T-cell (primary cell): Measurements from ENCODE around the gene DYNLT2. TPM values are rescaled to one million over a fixed set of nuclear protein-coding genes. Genes with fewer than 3 reads are reported as not detected.

Experiments used
- ATAC-seq, 4 experiments: fragments of 200-7000 bp in 3 of 4; fragments of 150-1000 bp in 1 of 4; cut with Tn5 transposase; replicated peaks in 1 of 4; 1 replicate in 3 of 4; 2 replicates in 1 of 4; pipeline ENCODE4 v1.10.0; 2021; ENCODE audit warnings: moderate library complexity in 3 of 4, mild to moderate bottlenecking in 2 of 4, moderate number of reproducible peaks in 1 of 4
- CTCF ChIA-PET, 2 donors: fragments of 300-600 bp; sonication (Branson Sonifier 250); formaldehyde crosslinking; loops; one replicate each; lab custom pipeline; 2022; ENCODE audit warnings: antibody characterized with exemption in 2 of 2; lab: Charles Lee
- POLR2A ChIA-PET, 2 donors: fragments of 300-600 bp; sonication (Branson Sonifier 250); formaldehyde crosslinking; loops; one replicate each; lab custom pipeline; 2022; ENCODE audit warnings: antibody characterized with exemption in 2 of 2; lab: Charles Lee
- DNase-seq, 35 experiments: peaks; one replicate each; pipeline versions ENCODE4 v3.0.0 to v3.0.0-alpha.2; 2013 to 2023
- H3K27ac ChIP-seq: one replicate; pipeline ENCODE4 v1.5.1; 2013; ENCODE audit warnings: low read length
- H3K27me3 ChIP-seq, 2 experiments: replicated peaks in 1 of 2; 1 replicate in 1 of 2; 2 replicates in 1 of 2; pipeline versions ENCODE4 v1.6.1 to v1.7.0; 2013; ENCODE audit warnings: low read length in 1 of 2, mixed read lengths in 1 of 2; ENCODE audit not compliant: control insufficient read depth in 2 of 2, insufficient read depth in 2 of 2; ENCODE audit errors: extremely low read depth in 1 of 2
- H3K36me3 ChIP-seq, 2 donors: 1 replicate in 1 of 2; 2 replicates in 1 of 2; pipeline versions ENCODE4 v1.6.1 to v1.7.0; 2013; ENCODE audit warnings: low read length in 1 of 2; ENCODE audit not compliant: control insufficient read depth in 2 of 2, insufficient read depth in 1 of 2; ENCODE audit errors: extremely low read depth in 1 of 2
- H3K4me1 ChIP-seq, 2 experiments: 1 replicate in 1 of 2; 2 replicates in 1 of 2; pipeline versions ENCODE4 v1.6.1 to v1.7.0; 2013; ENCODE audit warnings: low read length in 2 of 2, mixed read lengths in 1 of 2; ENCODE audit not compliant: insufficient read depth in 2 of 2, control insufficient read depth in 1 of 2; ENCODE audit errors: extremely low read depth in 1 of 2
- H3K4me3 ChIP-seq, 2 donors: 1 replicate in 1 of 2; 2 replicates in 1 of 2; pipeline versions ENCODE4 v1.5.1 to v1.7.0; 2013; ENCODE audit warnings: mild to moderate bottlenecking in 2 of 2, low read length in 1 of 2, moderate library complexity in 1 of 2; ENCODE audit not compliant: control insufficient read depth in 1 of 2; ENCODE audit errors: extremely low read depth in 1 of 2
- H3K9me3 ChIP-seq: 2 replicates; pipeline ENCODE4 v1.7.0; 2013
- H3K27ac Mint-ChIP-seq, 2 donors: one replicate each; pipeline ENCODE4 v1.8.0; 2020 to 2021; ENCODE audit warnings: mild to moderate bottlenecking in 2 of 2, mixed read lengths in 2 of 2
- H3K27me3 Mint-ChIP-seq, 2 donors: one replicate each; pipeline ENCODE4 v1.8.0; 2021 to 2022; ENCODE audit warnings: mixed read lengths in 2 of 2
- H3K36me3 Mint-ChIP-seq: one replicate; pipeline ENCODE4 v1.8.0; 2021; ENCODE audit warnings: mixed read lengths
- H3K4me1 Mint-ChIP-seq, 3 donors: one replicate each; pipeline ENCODE4 v1.8.0; 2020 to 2022; ENCODE audit warnings: mixed read lengths in 3 of 3, mild to moderate bottlenecking in 1 of 3
- H3K4me3 Mint-ChIP-seq, 3 donors: one replicate each; pipeline ENCODE4 v1.8.0; 2020 to 2022; ENCODE audit warnings: mild to moderate bottlenecking in 3 of 3, mixed read lengths in 3 of 3, moderate library complexity in 3 of 3
- H3K9me3 Mint-ChIP-seq, 3 donors: one replicate each; pipeline ENCODE4 v1.8.0; 2020 to 2022; ENCODE audit warnings: mixed read lengths in 3 of 3
- WGBS: methylation state at CpG from one replicate; pipeline ENCODE4 v1.1.5; 2013; ENCODE audit warnings: missing lambda C conversion rate; ENCODE audit not compliant: insufficient coverage; 5-methylcytosine and 5-hydroxymethylcytosine counted together
- total RNA-seq, 35 experiments: library from RNA in 6 of 35; stranded (reverse) in 6 of 35; fragments of 120-200 nt in 1 of 35; gene quantifications; one replicate each; pipeline versions ENCODE4 v1.2.1 to v1.2.4 and lab custom pipeline; 2013 to 2026

DYNLT2 gene
- total RNA-seq, 5 donors from 2014 or later (not counting 1 experiment from before 2014, with no cell fraction given): 1.9 to 3.9 (median 2.7) TPM

GRCh38 chr6:169695131-169695530 is 56.2 kb downstream of the DYNLT2 start:
- Histone ChIP-seq H3K27ac (no peak overlapping the region), H3K27me3 (no peaks in the 10 kb centered on the region), H3K4me3 (no peak overlapping the region), H3K9me3 (no peaks in the 10 kb centered on the region), H3K36me3 (no peaks in the 10 kb centered on the region), H3K4me1 (peaks cover under 1 to 1% of the 10 kb centered on the region in 2 experiments)
- H3K4me3 Mint-ChIP-seq: no peak overlapping the region
- 97% methylated on average over 4 of the region's 5 CpGs for WGBS
- DNase-seq: no peak
- H3K9me3 Mint-ChIP-seq: peaks cover 4 to 11% (median 9%) of the 10 kb centered on the region in 3 donors
- H3K36me3 Mint-ChIP-seq: peaks cover 35% of the 10 kb centered on the region
- POLR2A ChIA-PET: no interaction called here
- no peak for ATAC-seq
- peaks cover 13 to 21% (median 21%) of the 10 kb centered on the region in 3 donors for H3K4me1 Mint-ChIP-seq
- H3K27ac Mint-ChIP-seq: no peak overlapping the region
- H3K27me3 Mint-ChIP-seq: no peaks in the 10 kb centered on the region
- CTCF ChIA-PET: no interaction called here

- Mint-ChIP-seq H3K36me3 (peaks cover 55% of the 10 kb centered on the region), H3K4me3 (no peak overlapping the region), H3K27ac (no peak overlapping the region), H3K9me3 (peaks cover 4 to 14% (median 9%) of the 10 kb centered on the region in 3 donors), H3K27me3 (no peaks in the 10 kb centered on the region), H3K4me1 (peaks cover 0 to 6% (median 6%) of the 10 kb centered on the region in 3 donors)
- H3K9me3 ChIP-seq: no peaks in the 10 kb centered on the region
- WGBS: 95% methylated on average over 3 of the region's 3 CpGs
- H3K4me3 ChIP-seq: no peak overlapping the region
- ATAC-seq: no peak
- H3K27ac ChIP-seq: no peak overlapping the region
- POLR2A ChIA-PET: no interaction called here
- no peak for DNase-seq
- CTCF ChIA-PET: no interaction called here
- H3K27me3 ChIP-seq: no peaks in the 10 kb centered on the region
- H3K36me3 ChIP-seq: peaks cover 2 to 4% of the 10 kb centered on the region in 2 donors
- H3K4me1 ChIP-seq: no peaks in the 10 kb centered on the region
Observed at GRCh38 chr6:169692516-169692915, 58.9 kb downstream of the DYNLT2 start.

DNA sequence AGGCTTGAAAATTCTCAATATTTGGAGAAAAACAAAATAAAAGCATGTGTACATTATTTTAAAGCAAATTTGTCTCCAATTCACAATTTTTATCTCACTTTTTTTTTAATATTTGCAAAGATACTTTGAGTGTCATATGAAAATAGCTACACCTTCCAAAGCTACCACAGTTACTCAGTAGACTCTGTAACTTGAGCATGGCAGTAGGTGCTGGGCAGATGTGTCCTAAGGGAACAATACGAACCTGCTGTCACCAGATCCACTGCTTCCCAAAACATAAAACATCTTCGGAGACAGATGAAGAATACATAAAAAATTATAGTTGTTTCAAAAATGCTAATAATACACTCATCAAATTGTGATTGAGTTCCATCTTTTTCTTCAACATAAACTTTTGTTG is 60.1 kb downstream of the DYNLT2 start:
- Mint-ChIP-seq H3K36me3 (peaks cover 67% of the 10 kb centered on the region), H3K4me1 (peaks cover 0 to 6% (median 6%) of the 10 kb centered on the region in 3 donors), H3K27me3 (no peaks in the 10 kb centered on the region), H3K27ac (no peak overlapping the region), H3K4me3 (no peak overlapping the region), H3K9me3 (peaks cover 9 to 23% (median 10%) of the 10 kb centered on the region in 3 donors)
- no peaks in the 10 kb centered on the region for H3K4me1 ChIP-seq
- no peak overlapping the region for H3K4me3 ChIP-seq
- no peak for DNase-seq
- H3K36me3 ChIP-seq: peaks cover 4 to 8% of the 10 kb centered on the region in 2 donors
- no peaks in the 10 kb centered on the region for H3K27me3 ChIP-seq
- no peaks in the 10 kb centered on the region for H3K9me3 ChIP-seq
- ChIA-PET POLR2A (interaction anchor here in 1 of 2 donors (0.7 kb wide), 1 partner anchor 31 kb away, joined by 4 read pairs; no protein-coding TSS in a partner anchor), CTCF (no interaction called here)
- no CpG with 5 or more reads among the region's 2 CpGs for WGBS
- H3K27ac ChIP-seq: no peak overlapping the region
- no peak for ATAC-seq

Other genes starting within 250 kb of the DYNLT2 start
- 10 to 100 TPM; 39.7 to 71.5 (median 52.5) TPM for gene WDR27, start 49.5 kb downstream of the DYNLT2 start, total RNA-seq
- gene C6orf120, start 49.4 kb downstream of the DYNLT2 start, total RNA-seq: 10 to 100 TPM; 17.6 to 30.7 (median 26.2) TPM
- gene PHF10, start 27.1 kb downstream of the DYNLT2 start, total RNA-seq: 10 to 100 TPM; 77.8 to 94.1 (median 85.5) TPM
- 10 to 100 TPM; 24.7 to 35.7 (median 29.9) TPM for gene ERMARD, start 50 bp upstream of the DYNLT2 start, total RNA-seq